Measurements from ENCODE around the gene CHN2.
"Not testable (repeated sequence)": the region's sequence is repeated elsewhere in the genome, so short reads cannot be mapped to it uniquely, and the experiment has no call there.

CHN2 gene

DNA sequence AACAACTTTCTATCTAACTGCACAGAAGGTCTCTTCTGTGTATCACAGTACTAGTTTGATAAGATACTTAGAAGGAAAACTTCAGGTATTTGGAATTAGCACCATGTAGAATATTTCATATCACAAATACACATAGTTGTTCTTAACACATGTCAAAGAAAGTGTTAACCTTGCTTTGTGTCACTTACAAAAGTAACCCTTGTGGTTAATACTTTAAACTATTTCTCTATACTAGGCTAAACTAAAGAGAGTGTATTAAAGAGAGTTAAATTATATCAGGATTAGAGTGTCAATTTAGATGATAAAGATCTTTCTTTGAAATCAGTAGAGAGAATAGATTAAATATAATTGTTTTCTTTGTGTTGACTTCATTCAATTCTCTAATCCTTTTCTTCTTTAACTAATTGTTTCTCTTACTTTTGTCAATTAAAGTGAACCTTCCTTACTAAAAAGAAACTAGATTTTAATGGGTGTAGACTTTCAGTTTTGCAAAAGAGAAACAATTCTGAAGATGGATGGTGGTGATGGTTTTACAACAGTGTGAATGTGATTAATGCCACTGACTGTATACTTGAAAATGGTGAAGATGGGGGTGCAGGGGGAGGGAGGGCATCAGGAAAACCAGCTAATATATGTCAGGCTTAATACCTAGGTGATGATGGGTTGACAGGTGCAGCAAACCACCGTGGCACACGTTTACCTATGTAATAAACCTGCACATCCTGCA lies 67.8 kb downstream of the CHN2 start:
- no peak for DNase-seq

DNA sequence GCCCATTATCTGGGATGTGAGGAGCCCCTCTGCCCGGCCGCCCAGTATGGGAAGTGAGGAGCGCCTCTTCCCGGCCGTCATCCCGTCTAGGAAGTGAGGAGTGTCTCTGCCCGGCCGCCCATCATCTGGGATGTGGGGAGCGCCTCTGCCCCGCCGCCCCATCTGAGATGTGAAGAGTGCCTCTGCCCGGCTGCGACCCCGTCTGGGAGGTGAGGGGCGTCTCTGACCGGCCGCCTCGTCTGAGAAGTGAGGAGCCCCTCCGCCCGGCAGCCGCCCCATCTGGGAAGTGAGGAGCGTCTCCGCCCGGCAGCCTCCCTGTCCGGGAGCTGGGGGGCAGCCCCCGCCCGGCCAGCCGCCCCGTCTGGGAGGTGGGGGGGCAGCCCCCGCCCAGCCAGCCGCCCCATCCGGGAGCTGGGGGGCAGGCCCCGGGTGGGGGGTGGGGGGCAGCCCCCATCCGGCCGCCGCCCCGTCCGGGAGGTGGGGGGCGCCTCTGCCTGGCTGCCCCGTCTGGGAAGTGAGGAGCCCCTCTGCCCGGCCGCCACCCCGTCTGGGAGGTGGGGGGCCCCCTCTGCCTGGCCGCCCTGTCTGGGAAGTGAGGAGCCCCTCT lies 69.1 kb downstream of the CHN2 start:
- DNase-seq: not testable (repeated sequence)

DNA sequence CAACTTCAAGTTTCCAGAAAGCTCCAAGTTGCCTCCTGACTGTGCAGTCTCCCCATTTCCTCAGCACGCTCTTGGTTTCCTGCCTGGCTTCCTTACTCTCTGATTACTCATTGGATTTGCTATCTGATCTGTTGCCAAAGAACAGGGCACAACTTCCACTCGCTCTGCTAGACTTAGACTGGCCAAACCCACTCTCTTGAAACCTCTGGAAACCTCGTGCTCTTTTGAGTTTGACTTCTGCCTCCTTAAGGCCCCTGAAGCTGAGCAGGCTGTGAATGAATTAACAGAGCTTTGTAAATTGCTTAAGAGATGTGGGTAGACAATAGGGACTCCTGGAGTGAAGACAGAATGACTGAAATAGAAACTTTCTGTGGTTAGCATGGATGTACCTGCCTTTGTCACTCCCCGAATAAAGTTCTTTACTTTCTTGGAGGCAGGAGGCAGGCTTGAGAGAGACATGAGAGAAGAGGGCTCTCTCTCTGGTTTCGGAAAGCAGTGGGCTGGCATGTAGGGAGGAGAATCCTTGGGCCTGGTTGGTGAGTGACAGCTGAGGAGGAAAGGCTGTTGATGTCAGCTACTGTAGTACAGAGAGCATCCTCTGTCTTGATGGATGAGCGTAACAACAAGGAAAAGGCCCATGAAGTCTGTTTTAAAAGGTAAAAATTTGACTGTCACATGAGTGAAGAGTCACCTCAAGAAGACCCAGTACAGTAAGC lies 70.8 kb downstream of the CHN2 start:
- DNase-seq: no peak

DNA sequence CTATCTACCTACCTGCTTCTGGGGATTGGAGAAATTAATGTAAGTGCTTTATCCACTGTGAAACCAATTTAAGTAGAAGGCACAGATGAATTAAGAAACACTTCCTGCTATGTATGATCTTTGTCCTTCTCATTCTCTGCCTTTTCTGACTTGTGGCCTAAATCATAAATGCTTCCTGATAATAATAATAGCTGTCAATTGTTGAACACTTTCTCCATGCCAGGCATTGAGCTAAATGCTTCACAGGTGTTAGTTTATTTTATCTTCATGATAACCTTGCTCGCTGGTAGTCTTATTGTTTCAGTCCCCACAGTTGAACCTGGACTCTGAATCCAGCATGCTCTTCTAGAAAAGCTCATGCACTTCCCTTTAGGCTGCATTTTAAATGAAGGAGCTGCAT lies 75.4 kb downstream of the CHN2 start:
- no peak for DNase-seq

DNA sequence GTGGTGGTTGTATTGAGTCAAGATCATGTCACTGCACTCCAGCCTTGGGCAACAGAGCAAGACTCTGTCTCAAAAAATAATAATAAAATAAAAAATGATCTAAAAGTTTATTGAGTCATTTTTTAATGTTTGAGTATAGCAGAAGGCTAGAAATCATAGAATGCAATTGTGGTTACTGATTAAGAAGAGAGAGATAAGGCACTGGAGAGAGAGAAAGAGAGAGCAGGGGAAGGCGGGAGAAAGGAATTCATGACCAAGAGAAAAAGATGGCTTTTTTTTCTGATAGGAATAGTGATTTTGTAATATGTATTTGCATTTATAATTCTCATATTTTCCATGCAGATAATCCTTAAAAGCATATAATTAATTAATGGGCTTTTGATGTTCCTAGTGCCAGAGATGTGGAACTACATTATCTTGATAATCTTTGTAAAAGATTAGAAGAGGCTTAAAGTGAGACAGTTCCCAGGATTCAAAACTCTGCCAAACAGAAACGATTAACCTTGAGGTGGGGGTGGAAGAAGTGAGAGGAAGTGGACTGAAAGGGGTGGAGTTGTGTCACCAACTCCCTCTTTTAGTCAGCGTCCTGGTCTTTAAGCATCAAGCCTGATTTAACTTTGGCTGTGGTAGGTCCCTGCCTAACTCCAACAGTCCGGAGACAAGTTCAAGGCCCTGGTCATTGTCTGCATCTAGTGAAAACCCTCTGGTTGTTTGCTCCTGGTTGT lies 76.2 kb downstream of the CHN2 start:
- no peak for DNase-seq

DNA sequence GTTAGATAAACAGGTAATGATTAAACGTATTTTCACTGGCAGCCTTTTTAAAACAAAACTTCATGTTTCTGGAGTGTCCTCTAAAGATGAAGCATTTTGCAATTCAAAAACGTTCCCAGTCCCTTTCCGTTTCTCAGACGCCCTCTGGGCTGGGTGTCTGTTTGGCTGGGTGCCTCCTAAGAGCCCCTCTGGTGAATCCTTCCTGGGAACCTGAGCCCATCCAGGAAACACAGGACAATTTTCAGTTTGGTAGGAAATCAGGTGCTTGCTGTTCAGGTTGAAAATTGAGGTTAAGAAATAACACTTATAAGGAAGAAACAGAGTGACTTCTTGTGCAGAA lies 76.7 kb downstream of the CHN2 start:
- DNase-seq: no peak

DNA sequence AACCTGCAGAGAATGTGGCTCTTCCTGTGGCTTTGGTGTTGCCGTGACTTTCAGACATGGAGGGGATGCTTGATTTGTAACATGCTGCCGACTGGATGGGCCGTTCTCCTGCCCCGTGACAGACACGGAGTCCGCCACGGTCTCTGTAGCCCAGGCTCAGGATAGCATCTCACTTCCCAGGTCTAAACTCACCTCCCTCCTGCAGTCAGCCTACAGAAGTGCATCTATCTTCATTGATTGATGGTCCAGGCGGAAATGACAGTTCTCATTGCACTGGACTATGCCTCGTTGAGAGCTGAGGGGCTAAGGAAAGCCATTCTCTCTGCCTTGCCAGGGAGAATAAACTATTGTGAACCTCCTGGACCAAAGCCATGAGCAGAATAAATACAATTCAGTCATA lies 77.5 kb downstream of the CHN2 start:
- DNase-seq: no peak

DNA sequence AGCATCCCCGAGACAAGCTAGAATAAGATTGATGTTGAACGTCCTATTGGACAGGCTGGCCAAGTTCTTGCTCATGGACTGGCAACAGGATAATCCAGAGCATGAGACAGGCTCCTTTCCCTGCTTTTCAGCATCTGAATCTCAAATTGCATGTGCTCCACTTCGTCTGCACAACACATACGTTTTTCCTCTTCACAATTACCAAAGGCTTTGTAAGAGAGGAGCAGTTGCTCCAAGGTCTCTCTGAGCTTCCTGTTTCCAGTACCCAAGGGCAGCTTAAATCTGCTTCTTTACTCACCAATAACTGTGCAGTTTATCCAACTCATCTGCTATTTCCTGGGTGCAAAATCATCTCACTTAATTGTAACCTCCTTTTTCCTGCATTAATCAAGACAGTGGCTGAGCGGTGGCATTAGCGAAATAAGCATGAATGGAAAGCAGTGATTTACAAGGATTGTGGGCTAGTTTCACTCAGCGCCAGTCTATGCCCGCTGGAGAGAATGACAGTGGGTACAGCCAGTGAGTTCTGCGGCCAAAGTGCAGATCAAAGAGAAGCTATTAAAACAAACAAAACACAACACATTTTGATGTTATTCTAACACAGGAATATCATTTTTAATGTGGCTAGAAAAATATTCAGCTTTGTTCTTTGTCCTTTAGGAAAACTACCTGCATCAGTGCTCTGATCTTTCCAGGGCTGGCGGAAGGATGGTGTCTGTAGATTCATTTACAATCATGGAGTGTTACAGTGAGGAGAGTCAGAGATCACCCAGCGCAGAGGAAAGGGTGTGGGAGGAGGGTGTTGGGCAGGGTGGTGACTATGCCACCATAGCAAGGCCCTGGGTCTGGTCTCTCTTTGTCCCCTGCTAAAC lies 79.8 kb downstream of the CHN2 start:
- DNase-seq: no peak

DNA sequence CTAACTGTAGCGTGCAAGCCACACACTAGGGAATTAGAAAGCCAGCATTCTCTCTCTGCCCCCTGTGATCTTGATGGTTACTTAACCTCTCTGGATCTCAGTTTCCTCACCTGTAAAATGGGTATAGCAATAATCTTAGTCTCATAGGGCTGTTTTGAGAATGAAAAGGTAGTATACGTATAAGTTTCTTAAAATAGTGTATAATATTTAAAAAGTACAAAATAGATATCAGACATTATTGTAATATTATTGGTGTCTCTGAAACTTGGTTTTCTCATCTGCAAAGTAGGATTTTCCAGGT lies 80.4 kb downstream of the CHN2 start:
- DNase-seq: no peak

DNA sequence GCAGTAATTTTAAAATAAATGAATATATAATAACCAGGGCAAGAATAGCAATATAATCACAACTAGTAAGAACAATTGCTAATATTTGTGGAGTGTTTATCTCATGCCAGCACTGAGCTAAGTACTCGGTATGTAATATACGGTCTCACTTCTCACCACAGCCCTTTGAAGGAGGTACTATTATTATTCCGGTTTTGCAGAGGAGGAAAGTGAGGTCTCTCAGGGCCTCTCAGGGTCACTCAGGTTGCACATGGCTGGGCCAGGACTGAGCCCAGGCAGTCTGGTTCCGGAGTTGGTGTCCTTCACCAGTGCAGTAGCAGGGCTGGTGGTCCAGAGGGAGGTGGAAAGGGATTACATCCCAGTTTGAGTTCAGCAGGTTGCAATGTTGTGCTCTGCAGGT lies 80.9 kb downstream of the CHN2 start:
- no peak for DNase-seq

DNA sequence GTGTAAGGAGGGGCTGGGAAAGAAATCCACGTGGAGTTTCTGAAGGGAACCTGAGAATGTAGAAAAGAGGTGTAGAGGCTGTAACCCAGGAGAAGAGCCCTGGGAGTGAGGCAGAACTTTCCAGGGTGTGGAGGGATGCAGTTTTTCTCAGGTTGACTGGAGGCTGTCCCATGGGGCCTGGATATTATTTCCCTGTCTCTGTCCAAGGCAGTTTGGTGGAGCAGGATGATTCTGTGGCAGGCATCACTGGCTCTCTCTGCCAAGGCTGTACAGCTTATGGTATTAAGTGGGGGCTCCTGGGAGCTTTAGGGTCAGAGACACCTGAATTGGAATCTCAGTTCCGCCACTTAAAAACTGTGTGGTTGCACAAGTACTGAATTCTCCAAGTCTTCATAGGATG lies 81.6 kb downstream of the CHN2 start:
- peak; percentile 18 for DNase-seq

DNA sequence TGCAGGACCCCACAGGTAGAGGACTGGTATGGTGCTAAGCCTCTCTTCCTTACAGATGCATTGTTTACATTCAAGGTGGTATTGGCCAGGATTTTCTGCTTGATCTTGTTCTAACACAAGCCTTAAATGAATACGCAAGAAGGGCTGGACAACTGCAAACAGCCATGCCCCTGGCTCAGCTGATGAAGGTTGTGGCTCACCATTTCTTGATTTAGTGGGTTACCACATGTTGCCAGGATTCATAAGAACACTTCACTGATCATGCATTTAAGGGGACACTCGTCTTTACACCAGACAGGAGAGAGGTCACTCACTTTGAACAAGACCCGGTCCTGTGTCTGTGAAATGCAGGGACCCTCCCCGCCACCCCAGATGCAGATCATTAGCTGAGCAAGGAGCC lies 82.2 kb downstream of the CHN2 start:
- DNase-seq: no peak

DNA sequence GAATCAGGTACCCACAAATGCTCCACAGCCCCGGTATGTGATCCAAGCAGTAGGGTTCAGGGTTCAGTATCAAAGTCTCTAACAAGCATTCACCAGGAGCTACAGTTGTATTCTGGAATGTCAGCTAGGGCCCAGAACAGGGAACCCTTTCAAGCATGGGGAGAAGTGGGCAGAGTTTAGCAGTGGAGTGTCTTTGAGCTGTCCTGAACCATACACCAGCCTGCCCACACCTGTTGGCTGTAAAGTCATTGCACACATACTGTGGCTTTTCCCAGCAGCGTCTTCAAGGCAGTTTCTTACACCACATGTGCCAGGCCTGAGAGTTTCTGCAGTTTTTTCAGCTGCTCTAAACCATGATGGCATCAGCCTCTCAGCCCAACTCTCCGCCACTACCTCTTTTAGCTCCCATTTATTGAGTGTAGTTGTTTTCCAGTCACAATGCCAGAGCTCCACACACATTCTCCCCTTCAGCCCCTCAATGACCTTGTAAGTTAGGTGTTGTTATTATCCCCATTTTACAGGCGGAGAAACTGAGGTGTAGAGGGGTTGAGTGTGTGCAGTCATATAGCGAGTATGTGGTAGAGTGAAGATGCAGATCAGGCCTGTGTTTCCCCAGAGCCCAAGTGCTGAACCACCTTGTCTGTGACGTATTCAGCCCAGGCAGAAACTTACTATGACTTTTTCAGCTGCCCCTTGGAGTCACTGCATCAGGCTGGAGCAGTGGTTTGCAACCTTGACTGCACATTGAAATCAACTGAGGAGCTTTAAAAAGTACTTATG lies 83.1 kb downstream of the CHN2 start:
- no peak for DNase-seq

DNA sequence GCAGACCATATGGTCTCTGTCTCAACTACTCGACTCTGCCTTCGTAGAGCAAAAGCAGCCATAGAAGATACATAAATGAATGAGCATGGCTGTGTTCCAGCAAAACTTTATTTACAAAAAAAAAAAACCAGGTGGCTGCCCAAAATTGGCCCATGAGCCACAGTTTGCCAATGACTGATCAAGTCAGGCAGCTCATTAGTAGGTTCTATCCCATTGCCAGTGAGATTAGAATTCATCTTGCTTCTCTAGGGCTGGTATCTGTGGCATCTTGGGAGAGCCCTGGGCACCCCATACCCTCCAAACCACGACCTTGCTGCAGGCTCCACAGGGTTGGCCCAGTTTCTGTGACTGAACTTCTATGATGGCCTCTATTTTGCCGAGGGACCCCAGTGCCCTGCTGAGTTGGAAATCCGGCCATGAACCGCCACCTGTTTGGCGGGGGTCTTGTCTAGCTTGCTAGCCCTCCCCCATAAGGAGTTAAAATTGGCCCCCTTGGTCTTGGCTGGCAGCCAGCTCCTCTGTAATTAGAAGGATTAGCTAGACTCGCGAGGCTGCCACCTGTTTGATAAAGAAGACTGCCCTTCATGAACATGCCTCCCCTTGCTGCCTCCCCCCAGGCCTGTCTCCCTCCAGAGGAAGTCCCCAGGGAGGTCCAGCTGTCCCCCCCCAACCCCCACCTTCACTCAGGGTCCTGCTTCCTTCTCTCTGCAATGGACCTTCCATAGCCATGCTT lies 83.9 kb downstream of the CHN2 start:
- DNase-seq: peak; percentile 72

DNA sequence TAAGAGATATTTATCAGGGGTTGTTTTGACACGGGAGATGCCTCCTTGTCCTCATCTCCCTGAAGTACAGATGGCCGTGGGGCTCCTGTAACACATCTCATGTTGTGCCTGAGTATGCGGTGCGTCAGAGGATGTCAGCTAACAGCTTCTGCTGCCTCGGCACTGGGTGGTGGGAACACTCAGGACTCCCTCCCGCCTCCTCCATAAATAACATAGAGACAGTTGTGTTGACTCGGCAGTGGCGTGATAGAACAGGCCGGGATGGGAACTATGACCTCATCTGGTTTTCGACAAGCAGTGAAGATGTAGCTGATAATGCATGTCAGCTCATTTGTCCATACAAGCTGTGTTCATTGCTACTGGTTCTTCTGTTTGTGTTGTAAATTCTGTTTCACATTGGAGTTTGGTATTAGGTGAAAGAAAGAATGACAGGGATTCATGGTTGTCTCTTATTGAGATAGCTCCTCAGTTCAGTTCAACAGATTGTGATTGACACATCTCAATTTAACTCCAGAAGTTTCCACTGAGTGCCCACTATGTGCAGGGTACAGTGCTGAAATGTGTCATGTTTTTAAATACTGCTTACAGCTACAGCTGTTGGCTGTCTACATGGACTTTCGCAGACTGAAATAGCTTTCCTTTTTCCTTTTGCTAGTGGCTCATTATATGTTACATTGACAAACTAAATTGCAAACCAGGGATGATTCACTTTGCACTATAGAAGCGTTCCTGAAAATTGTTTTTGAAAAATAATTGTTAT lies 87.4 kb downstream of the CHN2 start:
- DNase-seq: peak; percentile 98

DNA sequence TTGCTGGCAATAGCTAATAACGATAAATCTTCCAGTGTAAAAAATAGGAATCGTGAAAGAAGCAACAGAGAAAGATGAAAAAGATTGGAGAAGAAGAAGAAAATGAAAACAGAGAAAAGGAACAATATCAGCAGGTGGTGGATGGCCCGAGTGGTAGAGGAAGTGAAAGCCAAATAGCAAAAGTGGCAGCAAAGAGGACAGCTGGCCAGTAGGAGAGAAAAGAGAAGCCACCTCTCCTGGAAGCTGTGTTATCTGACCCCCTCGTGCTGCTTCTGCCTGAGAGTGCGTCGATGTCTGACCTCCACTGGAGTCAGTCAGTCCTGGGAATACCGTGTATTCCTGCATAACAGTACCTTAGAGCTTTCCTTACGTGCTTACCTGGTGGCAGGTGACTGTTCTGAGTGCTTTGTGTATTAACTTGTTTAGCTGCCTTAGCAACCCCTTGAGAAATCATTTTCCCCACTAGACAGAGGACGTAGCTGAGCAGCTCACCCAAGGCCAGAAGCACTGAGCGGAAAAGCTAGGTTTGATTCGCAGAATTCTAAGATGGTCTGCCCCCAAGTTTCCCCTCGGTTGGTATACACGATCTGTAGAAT lies 88.3 kb downstream of the CHN2 start:
- DNase-seq: peak; percentile 39

DNA sequence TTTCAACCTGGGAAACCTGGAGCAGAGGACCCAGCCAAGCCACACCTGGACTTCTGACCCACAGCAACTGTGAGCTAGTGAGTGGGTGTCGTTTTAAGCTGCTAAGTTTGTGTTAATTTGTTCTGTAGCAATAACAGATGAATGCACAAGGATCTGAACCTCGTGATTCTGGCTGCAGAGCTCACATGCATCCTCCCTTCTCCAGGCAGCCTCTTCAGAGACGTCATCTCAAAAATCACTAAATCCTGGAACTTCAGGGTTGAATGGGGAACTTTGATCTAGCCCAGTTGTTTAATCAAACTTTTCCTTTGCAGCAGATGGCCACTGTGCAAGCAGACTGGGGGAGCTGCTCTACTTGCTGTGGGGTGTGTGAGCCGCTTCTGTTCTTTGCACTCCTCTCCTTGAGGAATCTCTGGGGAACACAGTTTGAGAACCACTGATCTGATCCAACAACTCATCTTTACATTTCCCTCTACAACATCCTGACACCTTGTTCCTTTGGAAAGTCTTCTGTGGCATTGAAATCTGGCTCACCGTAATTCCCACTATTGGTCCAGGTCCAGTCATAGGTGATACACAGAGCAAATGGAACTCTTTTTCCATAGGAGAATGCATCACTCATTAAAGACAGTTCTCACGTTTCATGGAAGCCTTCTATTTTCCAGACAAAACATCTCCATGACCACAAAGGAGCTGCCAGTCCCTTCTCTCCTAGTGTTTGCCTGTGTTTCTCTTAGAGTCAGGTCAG lies 90.3 kb downstream of the CHN2 start:
- DNase-seq: no peak

DNA sequence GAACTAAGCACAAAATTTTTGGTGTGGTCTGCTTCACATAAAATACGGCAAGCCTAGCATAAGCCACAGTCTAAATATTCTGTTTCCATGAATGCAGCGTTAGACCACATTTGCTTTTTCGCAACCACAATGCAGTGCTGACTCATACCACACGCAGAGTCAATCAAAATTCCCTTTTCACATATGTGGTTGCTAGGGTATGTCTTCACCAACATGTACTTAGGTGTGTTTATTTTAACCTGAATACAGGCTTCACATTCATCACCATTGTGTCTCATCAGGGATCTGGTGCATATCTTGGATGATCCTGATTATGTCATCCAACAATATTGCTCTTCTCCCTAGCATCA lies 90.8 kb downstream of the CHN2 start:
- DNase-seq: no peak

DNA sequence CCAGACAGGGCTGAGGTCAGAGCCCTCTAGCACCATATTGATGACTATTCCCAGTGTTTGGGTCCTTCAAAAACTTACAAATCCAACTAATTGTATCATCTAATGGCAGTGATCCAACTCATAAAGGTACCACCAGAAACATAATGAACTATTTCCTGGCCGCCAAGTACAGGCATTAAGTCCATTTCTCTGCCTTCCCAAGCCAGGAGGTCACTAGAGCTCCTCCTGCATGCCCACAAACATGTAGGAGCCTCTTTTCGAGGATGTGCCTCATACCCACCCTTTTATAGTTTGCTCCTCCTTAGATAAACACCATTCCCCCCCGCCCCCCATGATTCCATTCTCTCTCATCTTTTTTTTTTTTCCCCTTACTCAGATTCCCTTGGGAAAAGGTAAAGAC lies 91.3 kb downstream of the CHN2 start:
- no peak for DNase-seq

DNA sequence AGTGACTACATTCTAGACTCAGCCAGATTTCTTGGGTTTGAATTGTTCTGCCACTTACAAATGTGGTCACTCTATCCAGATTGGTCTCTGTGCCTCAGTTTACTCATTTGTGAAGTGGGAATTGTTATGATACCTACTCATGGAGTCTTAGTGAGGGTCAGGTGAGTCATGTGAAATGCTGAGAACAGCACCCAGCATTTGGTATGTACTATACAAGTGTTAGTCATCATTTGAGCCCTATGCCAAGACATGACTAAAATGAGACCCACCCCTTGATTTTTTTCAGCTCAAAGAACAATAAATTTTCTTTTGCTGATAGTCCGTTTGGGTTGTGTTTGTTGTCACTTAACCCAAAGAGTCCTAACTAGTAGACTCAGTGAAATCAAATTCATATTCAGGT lies 92.8 kb downstream of the CHN2 start:
- DNase-seq: no peak
